KOPT-K1 (cell line): ENCODE results near the gene STK17A.
A peak's percentile ranks its signal among the peaks of the same experiment; 100 is the strongest.
"Not testable (repeated sequence)": the region's sequence is repeated elsewhere in the genome, so short reads cannot be mapped to it uniquely, and the experiment has no call there.

ENCODE experiments used
- H3K27ac ChIP-seq: fragments of 200-600 bp; sonication (generic); 2 replicates; pipeline ENCODE4 v1.5.1; 2016; ENCODE audit warnings: antibody characterized with exemption, mild to moderate bottlenecking, low read depth, low read length; ENCODE audit not compliant: poor library complexity, severe bottlenecking
- H3K36me3 ChIP-seq: fragments of 200-600 bp; sonication (generic); 2 replicates; pipeline ENCODE4 v1.5.1; 2017; ENCODE audit warnings: antibody characterized with exemption, mild to moderate bottlenecking, low read length, moderate library complexity; ENCODE audit not compliant: insufficient read depth
- H3K9me3 ChIP-seq: fragments of 200-600 bp; sonication (generic); 2 replicates; pipeline ENCODE4 v1.5.1; 2017; ENCODE audit warnings: antibody characterized with exemption, low read length, mild to moderate bottlenecking; ENCODE audit not compliant: insufficient read depth, poor library complexity, severe bottlenecking

Gene STK17A

DNA sequence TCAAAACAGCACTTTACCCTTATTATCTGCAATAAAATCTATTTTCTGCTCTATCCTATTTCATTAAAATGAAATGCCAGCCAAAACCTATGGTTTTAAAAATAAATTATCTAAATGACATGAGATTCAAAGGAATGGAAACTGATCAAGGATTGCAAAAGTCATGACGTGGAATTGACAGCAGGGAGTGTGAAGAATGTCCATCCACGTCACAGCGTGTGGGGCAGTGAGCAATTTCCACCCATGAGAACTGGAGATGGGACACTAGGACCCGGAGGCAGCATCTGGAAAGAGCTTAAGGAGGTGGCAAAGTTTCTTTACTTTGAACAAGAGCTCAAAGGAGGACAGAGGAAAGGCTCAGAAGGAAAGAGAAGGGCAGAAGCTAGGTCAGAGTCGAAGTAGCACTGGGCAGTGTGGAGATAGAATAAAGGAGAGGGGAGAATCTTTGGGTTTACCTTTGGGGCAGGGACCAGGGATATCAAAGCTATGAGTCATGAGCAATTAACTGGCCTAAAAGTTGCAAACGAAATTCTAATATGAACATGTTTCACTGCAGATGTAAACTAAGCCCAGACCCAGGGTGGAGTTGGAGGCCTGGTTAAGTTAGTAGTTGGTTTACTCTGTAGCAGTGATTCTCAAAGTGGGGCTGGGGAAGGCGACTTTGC is 24.9 kb upstream of the STK17A start:
- no peaks in the 10 kb centered on the region for H3K9me3 ChIP-seq
- H3K27ac ChIP-seq, result no peak overlapping the region
- H3K36me3 ChIP-seq, result no peaks in the 10 kb centered on the region

DNA sequence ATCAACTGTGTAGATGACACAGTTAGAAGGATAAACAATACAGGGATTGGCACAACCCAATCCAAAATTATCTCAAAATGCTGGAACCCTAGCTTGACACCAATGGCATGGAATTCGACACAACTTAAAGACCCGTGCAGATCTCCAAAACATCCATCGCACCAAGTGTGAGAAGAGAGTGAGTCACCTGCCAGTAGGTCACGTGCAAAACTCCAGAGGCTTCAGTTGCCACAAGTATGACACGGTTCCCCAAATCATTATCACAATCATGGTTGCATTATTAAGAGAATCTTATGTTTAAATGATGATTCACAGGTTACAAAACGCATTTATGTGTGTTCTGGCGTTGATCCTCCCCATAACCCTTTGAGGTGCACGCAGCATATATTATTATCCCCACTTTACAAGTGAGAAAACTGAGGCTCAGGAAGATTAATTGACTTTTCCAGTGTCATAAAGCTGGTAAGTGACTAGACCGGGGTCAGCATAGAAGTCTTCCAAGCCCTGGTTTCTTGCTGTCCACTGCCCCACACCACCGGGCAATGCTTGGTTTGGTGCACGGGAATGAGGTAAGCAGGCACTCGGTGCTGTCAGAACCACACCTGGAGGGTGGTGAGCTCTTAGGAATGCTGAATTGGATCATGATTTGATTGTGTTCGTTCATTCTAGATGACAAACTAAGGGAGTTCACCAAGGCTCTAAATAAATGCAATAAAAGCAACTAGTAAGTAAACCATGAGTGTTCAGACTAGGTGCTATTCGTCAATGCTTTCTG is 23.6 kb upstream of the STK17A start:
- no peak overlapping the region for H3K27ac ChIP-seq
- H3K9me3 ChIP-seq, result no peaks in the 10 kb centered on the region
- H3K36me3 ChIP-seq, result no peaks in the 10 kb centered on the region

DNA sequence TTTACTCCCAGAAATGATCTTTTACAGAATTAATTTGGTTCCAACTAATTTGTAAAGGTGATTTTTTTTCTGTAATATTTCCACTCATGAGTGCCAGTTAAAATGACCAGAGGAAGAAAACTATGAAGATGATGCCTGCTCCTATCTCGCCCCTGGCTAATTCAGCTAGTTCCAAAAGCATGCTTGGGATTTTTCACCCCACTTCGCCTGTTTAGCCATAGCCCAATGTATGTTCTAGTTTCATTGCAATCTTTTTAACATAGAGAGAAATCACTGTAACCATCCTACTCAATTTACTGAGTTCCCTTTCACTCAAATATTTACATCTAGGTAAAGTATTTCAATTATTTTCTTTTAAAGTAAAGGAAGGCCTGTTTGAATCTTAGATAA is 23.0 kb upstream of the STK17A start:
- no peaks in the 10 kb centered on the region for H3K36me3 ChIP-seq
- no peak overlapping the region for H3K27ac ChIP-seq
- H3K9me3 ChIP-seq, result no peaks in the 10 kb centered on the region

DNA sequence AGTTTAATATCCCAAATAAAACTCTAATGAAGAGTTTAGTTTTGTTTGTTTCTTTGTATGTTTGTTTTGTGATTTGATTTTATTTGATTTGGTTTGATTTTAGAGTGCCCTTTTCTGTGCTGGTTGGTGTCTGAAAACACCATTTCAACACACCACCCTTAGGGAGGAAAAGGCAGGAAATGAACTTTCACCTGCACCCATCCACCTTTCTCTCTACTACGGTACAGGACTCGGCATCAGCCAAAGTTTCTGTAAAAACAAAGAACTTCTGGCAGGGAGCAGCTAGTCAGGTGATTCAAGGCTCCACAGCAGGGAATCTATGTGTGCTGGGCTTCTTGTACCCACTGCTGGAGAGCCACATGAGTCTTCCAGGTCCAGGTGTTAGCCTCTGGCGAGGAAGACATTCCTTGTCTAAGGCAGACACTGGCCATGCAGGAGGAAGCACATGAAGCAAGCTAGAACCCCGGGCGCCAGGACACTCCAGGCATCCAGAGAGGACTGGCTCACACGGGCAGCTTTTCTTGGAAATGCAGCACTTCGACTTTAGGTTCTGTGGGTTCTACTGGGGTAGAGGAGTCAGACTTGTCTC is 22.1 kb upstream of the STK17A start:
- no peaks in the 10 kb centered on the region for H3K9me3 ChIP-seq
- no peaks in the 10 kb centered on the region for H3K36me3 ChIP-seq
- H3K27ac ChIP-seq, result no peak overlapping the region

GRCh38 chr7:43562383-43562782 is 20.5 kb upstream of the STK17A start:
- no peak overlapping the region for H3K27ac ChIP-seq
- H3K36me3 ChIP-seq, result no peaks in the 10 kb centered on the region
- no peaks in the 10 kb centered on the region for H3K9me3 ChIP-seq

DNA sequence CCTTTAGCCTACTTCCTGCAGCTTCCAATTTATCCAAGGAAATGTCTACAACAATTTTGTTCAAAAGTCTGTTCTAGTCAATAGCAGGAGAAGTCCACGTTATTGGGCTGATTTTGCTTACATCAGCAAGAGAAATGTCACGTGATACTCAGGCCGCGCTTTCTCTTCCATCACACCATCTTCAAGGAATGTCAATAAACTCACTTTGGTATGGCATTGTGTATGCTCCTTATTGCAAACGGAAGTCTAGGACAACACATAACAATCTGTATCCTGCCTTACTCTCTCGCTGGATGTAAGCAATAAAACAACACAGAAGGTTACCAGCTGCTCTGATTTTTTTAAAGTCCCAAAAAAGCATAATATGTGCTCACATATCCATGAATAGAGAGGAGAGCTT is 17.1 kb upstream of the STK17A start:
- no peaks in the 10 kb centered on the region for H3K9me3 ChIP-seq
- H3K36me3 ChIP-seq, result no peaks in the 10 kb centered on the region
- no peak overlapping the region for H3K27ac ChIP-seq

GRCh38 chr7:43568529-43568928 is 14.4 kb upstream of the STK17A start:
- H3K27ac ChIP-seq, result no peak overlapping the region
- no peaks in the 10 kb centered on the region for H3K36me3 ChIP-seq
- no peaks in the 10 kb centered on the region for H3K9me3 ChIP-seq

DNA sequence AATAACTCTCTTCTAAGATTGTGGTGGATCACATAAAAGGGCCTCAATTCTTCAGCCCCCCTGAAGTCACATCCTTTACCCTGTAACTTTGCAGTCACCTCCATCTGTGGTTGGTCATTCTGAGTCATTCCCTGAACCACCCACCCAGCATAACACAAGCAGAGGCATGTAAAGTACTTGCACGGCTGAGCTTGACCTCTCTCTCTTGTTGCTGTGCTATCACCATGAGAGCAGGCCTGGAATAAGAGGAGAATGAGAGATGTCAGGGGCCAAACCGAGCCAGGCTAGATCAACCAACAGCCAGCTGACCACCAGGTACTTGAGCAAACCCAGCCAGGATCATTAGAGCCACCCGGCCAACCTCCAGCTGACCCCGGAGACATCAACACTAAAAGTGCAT is 13.5 kb upstream of the STK17A start:
- Histone ChIP-seq H3K27ac (no peak overlapping the region), H3K36me3 (no peaks in the 10 kb centered on the region), H3K9me3 (no peaks in the 10 kb centered on the region)

- H3K27ac ChIP-seq, result no peak overlapping the region
- no peaks in the 10 kb centered on the region for H3K36me3 ChIP-seq
- H3K9me3 ChIP-seq, result no peaks in the 10 kb centered on the region
These were observed 12.1 kb upstream of the STK17A start for GRCh38 chr7:43570688-43571365.

DNA sequence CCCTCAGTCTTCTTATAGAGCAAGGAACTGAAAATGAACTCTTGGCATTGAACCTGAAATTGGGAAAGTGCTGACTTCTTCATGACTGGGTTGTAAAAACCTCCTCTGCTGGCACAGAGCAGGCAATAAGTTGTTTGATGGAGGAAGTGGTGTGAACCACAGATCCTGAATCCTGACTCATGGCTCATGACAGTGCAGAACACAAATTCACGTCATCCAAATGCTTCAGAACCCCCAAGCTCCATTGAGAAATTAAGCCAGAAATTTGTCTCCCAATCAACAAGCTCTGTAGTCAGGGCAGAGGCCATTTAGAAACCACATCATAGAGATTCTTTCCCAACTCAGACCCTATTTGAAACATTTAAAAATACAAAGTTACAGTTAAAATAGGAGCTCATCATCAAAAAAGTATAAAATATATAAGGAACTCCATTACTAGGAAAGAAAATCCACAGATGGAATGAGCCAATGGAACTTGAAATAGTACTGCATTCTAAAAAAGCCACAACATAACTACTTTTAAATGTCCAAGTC is 10.3 kb upstream of the STK17A start:
- no peaks in the 10 kb centered on the region for H3K9me3 ChIP-seq
- H3K27ac ChIP-seq, result peak overlapping the region; percentile 44
- no peaks in the 10 kb centered on the region for H3K36me3 ChIP-seq

DNA sequence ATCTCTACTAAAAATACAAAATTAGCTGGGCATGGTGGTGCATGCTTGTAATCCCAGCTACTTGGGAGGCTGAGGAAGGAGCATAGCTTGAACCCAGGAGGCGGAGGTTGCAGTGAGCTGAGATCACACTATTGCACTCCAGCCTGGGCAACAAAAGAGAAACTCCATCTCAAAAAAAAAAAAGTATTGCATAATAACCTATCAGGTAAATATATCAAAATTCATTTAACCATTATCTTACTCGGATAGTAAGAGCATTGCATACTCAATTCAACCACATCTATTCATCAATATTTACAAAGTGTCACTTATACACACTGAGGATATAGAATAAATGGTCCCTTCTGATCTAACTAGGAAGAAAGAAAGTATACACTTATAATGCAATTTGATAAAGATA is 9.1 kb upstream of the STK17A start:
- H3K36me3 ChIP-seq, H3K9me3 ChIP-seq, H3K27ac ChIP-seq: not testable (repeated sequence)

GRCh38 chr7:43575506-43575905 is 7.4 kb upstream of the STK17A start:
- no peaks in the 10 kb centered on the region for H3K36me3 ChIP-seq
- H3K27ac ChIP-seq, result no peak overlapping the region
- no peaks in the 10 kb centered on the region for H3K9me3 ChIP-seq

DNA sequence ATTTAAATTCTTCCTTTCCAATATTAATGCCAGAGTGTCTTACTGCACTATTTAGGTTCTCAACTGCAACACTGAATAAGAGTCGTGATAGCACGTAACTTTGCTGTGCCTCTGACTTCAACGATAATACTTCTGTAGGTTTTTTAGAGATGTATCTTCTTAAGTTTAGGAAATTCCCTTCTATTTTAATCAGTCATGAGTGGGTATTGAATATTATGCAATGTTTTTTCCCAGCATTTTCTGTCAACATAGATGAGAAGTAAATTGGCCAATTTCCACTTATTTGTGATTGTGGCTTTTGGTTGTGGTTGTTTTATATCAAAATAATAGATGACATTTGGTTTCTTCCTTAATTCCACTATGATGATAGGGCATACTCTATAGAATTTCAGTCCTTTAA is 6.7 kb upstream of the STK17A start:
- Histone ChIP-seq H3K36me3 (no peaks in the 10 kb centered on the region), H3K27ac (no peak overlapping the region), H3K9me3 (no peaks in the 10 kb centered on the region)

DNA sequence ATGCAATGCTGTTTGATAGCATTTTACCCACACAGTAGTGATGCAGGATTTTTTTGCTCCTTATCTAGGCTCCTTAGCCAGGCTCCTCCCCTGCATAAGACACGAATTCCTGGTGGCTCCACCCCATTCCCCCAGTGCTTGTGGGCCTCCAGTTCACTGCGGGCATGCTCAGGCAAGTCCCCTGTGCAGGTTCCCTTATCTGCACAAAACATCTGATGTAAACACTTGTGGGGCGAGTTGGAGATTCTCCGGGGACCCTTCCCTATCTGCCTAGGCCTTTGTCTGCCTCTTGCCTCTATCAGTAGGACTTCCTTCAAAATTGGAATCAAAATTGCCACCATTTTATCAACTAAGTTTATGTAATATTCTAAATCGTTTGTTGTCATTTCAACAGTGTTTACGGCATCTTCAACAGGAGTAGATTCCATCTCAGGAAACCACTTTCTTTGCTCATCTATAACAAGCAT is 5.4 kb upstream of the STK17A start:
- Histone ChIP-seq H3K9me3 (no peaks in the 10 kb centered on the region), H3K36me3 (no peaks in the 10 kb centered on the region), H3K27ac (peak overlapping the region; percentile 31)
